HepG2 (cell line): ENCODE measurements around the gene ADGRG1. TPM values are rescaled to one million over a fixed set of nuclear protein-coding genes. Genes with fewer than 3 reads are reported as not detected.
"Not testable (repeated sequence)": the region's sequence is repeated elsewhere in the genome, so short reads cannot be mapped to it uniquely, and the experiment has no call there.

Experiments used
- ATAC-seq: fragments of 200-7000 bp; cut with Tn5 transposase; 3 replicates; pipeline ENCODE4 v1.9.1; 2020; ENCODE audit warnings: mild to moderate bottlenecking, moderate library complexity
- BruUV-seq: library from RNA; stranded (reverse); fragments of 400-500 nt; replicated peaks from 2 replicates; lab custom pipeline; 2021; lab: Mats Ljungman, UMichigan
- CTCF ChIA-PET: fragments of 300-600 bp; formaldehyde crosslinking; extraction: SDS; loops from one replicate; lab custom pipeline; 2021; ENCODE audit warnings: low total read pairs, inconsistent platforms, low intra/inter-chr PET ratio; lab: Yijun Ruan, JAX
- POLR2A ChIA-PET: fragments of 350-600 bp; sonication (Branson Sonifier 250); formaldehyde crosslinking; loops from one replicate; lab custom pipeline; 2020; ENCODE audit warnings: antibody characterized with exemption, inconsistent platforms; lab: Yijun Ruan, JAX
- DNase-seq: peaks from one replicate; pipeline ENCODE4 v3.0.0-alpha.2; 2015; ENCODE audit warnings: low spot score
- FAIRE-seq: peaks from 3 replicates; lab custom pipeline; 2011; peaks lifted over from hg19 to GRCh38; lab: Jason Lieb, UNC
- H2AFZ ChIP-seq: one replicate; pipeline ENCODE4 v1.6.1; 2011; ENCODE audit warnings: low read length, inconsistent platforms
- H3K27ac ChIP-seq: fragments of 300-600 bp; 3 replicates; pipeline ENCODE4 v1.8.0; 2011; ENCODE audit warnings: mixed run types, mild to moderate bottlenecking, mixed read lengths, low read length, inconsistent platforms; ENCODE audit not compliant: insufficient read depth; ENCODE audit errors: extremely low read length
- H3K27me3 ChIP-seq, 2 experiments: fragments of 200-600 bp in 1 of 2; 2 replicates in 1 of 2; 3 replicates in 1 of 2; pipeline versions ENCODE4 v1.6.0 to v1.8.0; 2011; ENCODE audit warnings: low read length in 2 of 2, mild to moderate bottlenecking in 2 of 2, moderate library complexity in 2 of 2, inconsistent platforms in 1 of 2; ENCODE audit not compliant: insufficient read depth in 2 of 2, control insufficient read depth in 1 of 2
- H3K36me3 ChIP-seq, 2 experiments: fragments of 200-600 bp in 1 of 2; replicated peaks in 1 of 2; 2 replicates in 1 of 2; 3 replicates in 1 of 2; pipeline versions ENCODE4 v1.5.1 to v1.8.0; 2011; ENCODE audit warnings: low read length in 2 of 2, inconsistent platforms in 1 of 2; ENCODE audit not compliant: insufficient read depth in 2 of 2, control insufficient read depth in 1 of 2
- H3K4me1 ChIP-seq: 2 replicates; pipeline ENCODE4 v1.5.1; 2012; ENCODE audit warnings: low read length, inconsistent platforms; ENCODE audit not compliant: insufficient read depth
- H3K4me2 ChIP-seq: 2 replicates; pipeline ENCODE4 v1.6.0; 2011; ENCODE audit warnings: low read depth, low read length, inconsistent platforms
- H3K4me3 ChIP-seq, 3 experiments: fragments of 200-600 bp in 1 of 3; sonication (generic), shearing (Covaris generic) in 1 of 3; replicated peaks in 1 of 3; 2 replicates each; pipeline ENCODE4 v1.5.1; 2011 to 2016; ENCODE audit warnings: low read length in 3 of 3, inconsistent platforms in 2 of 3, low read depth in 2 of 3, mild to moderate bottlenecking in 2 of 3, control low read depth in 1 of 3, mixed read lengths in 1 of 3; ENCODE audit not compliant: insufficient read depth in 1 of 3
- H3K79me2 ChIP-seq: one replicate; pipeline ENCODE4 v1.6.1; 2011; ENCODE audit warnings: low read length, inconsistent platforms; ENCODE audit not compliant: insufficient read depth
- H3K9ac ChIP-seq: 2 replicates; pipeline ENCODE4 v1.6.0; 2011; ENCODE audit warnings: mild to moderate bottlenecking, low read depth, low read length, inconsistent platforms; ENCODE audit not compliant: insufficient read depth
- H3K9me3 ChIP-seq: 2 replicates; pipeline ENCODE4 v1.5.1; 2012; ENCODE audit warnings: mild to moderate bottlenecking, low read length
- H4K20me1 ChIP-seq: 2 replicates; pipeline ENCODE4 v1.6.0; 2011; ENCODE audit warnings: inconsistent platforms, mild to moderate bottlenecking, low read length, moderate library complexity; ENCODE audit not compliant: insufficient read depth
- ARID2 ChIP-seq: sonication (generic); formaldehyde crosslinking; IDR thresholded peaks from 2 replicates; pipeline ENCODE4 v1.8.1; 2022; ENCODE audit warnings: mild to moderate bottlenecking, missing genetic modification reagents, borderline replicate concordance
- MAFF ChIP-seq: IDR thresholded peaks from 2 replicates; pipeline ENCODE4 v1.6.1; 2011; ENCODE audit warnings: low read depth, low read length, improper control_type of control experiment
- MAFK ChIP-seq, 2 experiments: IDR thresholded peaks in 1 of 2; conservative IDR thresholded peaks in 1 of 2; 2 replicates each; pipeline ENCODE4 v1.6.1; 2011; ENCODE audit warnings: improper control_type of control experiment in 2 of 2, low read length in 2 of 2
- PRDM10 ChIP-seq: sonication (generic); formaldehyde crosslinking; IDR thresholded peaks from 2 replicates; pipeline ENCODE4 v1.4.0; 2020; ENCODE audit warnings: low read depth, missing genetic modification reagents
- ZNF672 ChIP-seq: sonication (generic); formaldehyde crosslinking; IDR thresholded peaks from 2 replicates; pipeline ENCODE4 v1.8.1; 2022; ENCODE audit warnings: missing genetic modification reagents
- ZNF713 ChIP-seq: sonication (generic); formaldehyde crosslinking; IDR thresholded peaks from 2 replicates; pipeline ENCODE4 v1.4.0; 2020; ENCODE audit warnings: mild to moderate bottlenecking, missing genetic modification reagents
- ZSCAN20 ChIP-seq: sonication (generic); formaldehyde crosslinking; IDR thresholded peaks from 2 replicates; pipeline ENCODE4 v1.4.0; 2020; ENCODE audit warnings: missing genetic modification reagents, mild to moderate bottlenecking, borderline replicate concordance
- WGBS: methylation state at CpG from one replicate; pipeline ENCODE4 v1.1.6; 2017; ENCODE audit warnings: low lambda C conversion rate; 5-methylcytosine and 5-hydroxymethylcytosine counted together
- in situ Hi-C: cut with HindIII; loops from 2 replicates; pipeline ENCODE4 v1.10.0; 2017; ENCODE audit warnings: low pct_unique_long_range_greater_than_20kb; ENCODE audit not compliant: extremely low pct_ligation_motif_present
- intact Hi-C: fragments of 100-400 bp; cut with micrococcal nuclease; formaldehyde crosslinking; loops from one replicate; pipeline ENCODE4 v1.10.0; 2022; ENCODE audit not compliant: unreplicated experiment
- polyA plus RNA-seq, 8 experiments: library from polyadenylated mRNA; depleted of rRNA in 3 of 8; stranded (reverse) in 7 of 8; unstranded in 1 of 8; fragments of >200 nt; fragmentation: Illumina TruSeq in 4 of 8; extraction: Trizol in 4 of 8; gene quantifications; 2 replicates each; pipeline versions ENCODE4 v1.2.1 to v1.2.3, GENCODE V29; 2011 to 2016; ENCODE audit warnings: low read depth in 4 of 8, missing spikeins in 1 of 8, mixed read lengths in 1 of 8; ENCODE audit not compliant: insufficient read depth in 1 of 8
- total RNA-seq, 5 experiments: library from RNA; depleted of rRNA; stranded (reverse); fragments of >200 nt; fragmentation: Illumina TruSeq; extraction: Trizol; gene quantifications; 2 replicates each; pipeline ENCODE4 v1.2.3, GENCODE V29; 2016; ENCODE audit warnings: low read depth in 1 of 5

ADGRG1 gene
- total and polyA plus RNA-seq, 2 of the 13 experiments (the other 11 are each of a cell fraction or from before 2014, with no cell fraction given), result 2.7 to 5.9 TPM

GRCh38 chr16:57596234-57596633, 32.2 kb upstream of the ADGRG1 start:
- H3K9me3 ChIP-seq, H3K4me3 ChIP-seq, H3K9ac ChIP-seq, intact Hi-C loops, BruUV-seq, H2AFZ ChIP-seq, DNase-seq, H4K20me1 ChIP-seq, H3K27me3 ChIP-seq, POLR2A ChIA-PET, in situ Hi-C loops, H3K79me2 ChIP-seq, ATAC-seq, FAIRE-seq, H3K4me1 ChIP-seq, H3K27ac ChIP-seq, H3K4me2 ChIP-seq, H3K36me3 ChIP-seq: not testable (repeated sequence)
- TF ChIP-seq MAFK (conservative IDR thresholded peaks at IDR 0.05 in 1 of 2, IDR thresholded peaks at IDR 0.05 in 1 of 2; ENCODE audit: low read length in 2 of 2) (peak; percentile 72 to 74), MAFF (peak; percentile 64)
- CTCF ChIA-PET, result interaction anchor here (17.5 kb wide), 1 partner anchor 53 kb away, joined by 571 read pairs; no protein-coding TSS in a partner anchor
- 68% methylated on average over 4 of the region's 4 CpGs for WGBS

- CTCF ChIA-PET, result interaction anchor here (0.6 to 17.5 kb wide), 2 partner anchors 51 to 137 kb away, joined by 3 to 571 read pairs; no protein-coding TSS in a partner anchor
- Histone ChIP-seq H3K9me3 (no peaks in the 10 kb centered on the region), H3K4me1 (peaks cover 9% of the 10 kb centered on the region; the same call in 1 of the 2 replicates), H3K27ac (no peak overlapping the region), H3K27me3 (no peaks in the 10 kb centered on the region; a peak in 1 of 5 replicates), H3K36me3 (no peaks in the 10 kb centered on the region), H3K79me2 (no peaks in the 10 kb centered on the region), H3K9ac (no peak overlapping the region), H2AFZ (no peak overlapping the region), H3K4me2 (no peak overlapping the region), H4K20me1 (no peaks in the 10 kb centered on the region), H3K4me3 (no peak overlapping the region)
- no peak for DNase-seq
- POLR2A ChIA-PET, result no interaction called here
- in situ Hi-C loops, result no loop called here
- intact Hi-C loops, result no loop called here
- no TSS peak for BruUV-seq
- no peak for TF ChIP-seq PRDM10
- no peak for TF ChIP-seq ZNF713 (CRISPR knock-in tag)
- no peak for TF ChIP-seq ZSCAN20 (CRISPR knock-in tag)
- no peak for TF ChIP-seq ZNF672 (CRISPR knock-in tag)
- TF ChIP-seq ARID2 (CRISPR knock-in tag), result no peak
- ATAC-seq, result no peak
- no peak for FAIRE-seq
These were observed 30.0 kb upstream of the ADGRG1 start for GRCh38 chr16:57598437-57598836.
